OCI-LY3 (cell line): ENCODE measurements around the gene SH2D3C.

ENCODE experiments used
- H2AFZ ChIP-seq: fragments of 200-600, 300-600 bp; shearing (Covaris generic); 2 replicates; pipeline ENCODE4 v1.6.0; 2014; ENCODE audit warnings: antibody characterized with exemption, low read depth, low read length
- H3K27ac ChIP-seq: fragments of 200-600, 300-600 bp; sonication (generic); 2 replicates; pipeline ENCODE4 v1.5.1; 2014; ENCODE audit warnings: mild to moderate bottlenecking, low read length, moderate library complexity, mixed read lengths
- H3K27me3 ChIP-seq: fragments of 200-600, 300-600 bp; sonication (generic); 2 replicates; pipeline ENCODE4 v1.6.1; 2014; ENCODE audit warnings: low read depth, low read length, mixed read lengths
- H3K36me3 ChIP-seq: fragments of 200-600, 300-600 bp; sonication (generic); replicated peaks from 2 replicates; pipeline ENCODE3; 2014; ENCODE audit warnings: low read depth, low read length, mixed read lengths
- H3K4me1 ChIP-seq: fragments of 300-600, 200-600 bp; sonication (generic); 2 replicates; pipeline ENCODE4 v1.6.1; 2014; ENCODE audit warnings: low read length, mixed read lengths
- H3K4me2 ChIP-seq: fragments of 200-600, 300-600 bp; sonication (generic); 2 replicates; pipeline ENCODE4 v1.6.1; 2014; ENCODE audit warnings: low read length, mixed read lengths
- H3K4me3 ChIP-seq: fragments of 300-600, 200-600 bp; sonication (generic); 2 replicates; pipeline ENCODE4 v1.5.1; 2014; ENCODE audit warnings: antibody characterized with exemption, mild to moderate bottlenecking, low read length, moderate library complexity
- H3K79me2 ChIP-seq: fragments of 300-600, 200-600 bp; shearing (Covaris generic); 2 replicates; pipeline ENCODE4 v1.6.1; 2014; ENCODE audit warnings: mild to moderate bottlenecking, low read length, mixed read lengths
- H3K9ac ChIP-seq: fragments of 300-600, 200-600 bp; shearing (Covaris generic); 2 replicates; pipeline ENCODE4 v1.6.0; 2014; ENCODE audit warnings: mild to moderate bottlenecking, low read length, moderate library complexity
- H3K9me3 ChIP-seq: fragments of 200-600, 300-600 bp; shearing (Covaris generic); 2 replicates; pipeline ENCODE4 v1.6.1; 2014; ENCODE audit warnings: low read length, mixed read lengths; ENCODE audit not compliant: insufficient read depth
- H4K20me1 ChIP-seq: fragments of 200-600, 300-600 bp; sonication (generic); 2 replicates; pipeline ENCODE4 v1.6.1; 2016; ENCODE audit warnings: low read length, mixed read lengths; ENCODE audit not compliant: insufficient read depth
- EZH2phosphoT487 ChIP-seq: fragments of 200-600 bp; shearing (Covaris generic); IDR thresholded peaks from 2 replicates; pipeline ENCODE4 v1.6.1; 2018; ENCODE audit warnings: antibody characterized with exemption, mixed run types, low read depth
- TF ChIP-seq, protein P1 (sequence below): fragments of 200-600, 300-600 bp; sonication (generic); IDR thresholded peaks from 2 replicates; pipeline ENCODE4 v1.5.1; 2014; ENCODE audit warnings: antibody characterized with exemption, low read length, low read depth

The SH2D3C gene

DNA sequence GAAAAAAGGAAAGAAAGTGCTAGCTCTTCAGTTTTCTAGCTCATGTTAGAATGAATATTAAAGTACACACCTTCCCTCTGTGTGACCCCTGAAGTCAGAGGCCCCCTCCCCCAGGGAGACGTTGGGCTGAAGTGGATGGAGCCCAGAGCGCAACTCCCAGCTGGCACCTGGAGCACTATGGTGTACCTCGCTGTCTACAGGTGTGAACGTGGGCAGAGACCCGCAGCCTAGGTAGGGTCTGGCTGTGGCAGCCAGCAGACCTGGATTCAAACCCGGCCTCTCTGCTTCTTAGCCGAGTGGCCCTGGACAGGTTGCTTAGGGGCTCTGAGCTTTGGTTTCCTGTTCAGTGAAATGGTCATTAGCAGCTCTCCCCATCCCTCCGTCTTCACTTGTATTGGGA lies 49.7 kb downstream of the SH2D3C start:
- no peaks in the 10 kb centered on the region for H3K79me2 ChIP-seq
- H3K27ac ChIP-seq: no peak overlapping the region
- peaks cover 1% of the 10 kb centered on the region; the same call in 1 of the 2 replicates for H3K4me1 ChIP-seq
- no peaks in the 10 kb centered on the region for H3K9me3 ChIP-seq
- no peak overlapping the region for H3K4me2 ChIP-seq
- no peak overlapping the region for H2AFZ ChIP-seq
- no peak overlapping the region for H3K4me3 ChIP-seq
- no peak overlapping the region for H3K9ac ChIP-seq
- no peaks in the 10 kb centered on the region for H3K27me3 ChIP-seq
- no peak for TF ChIP-seq EZH2phosphoT487
- TF ChIP-seq, protein P1, sequence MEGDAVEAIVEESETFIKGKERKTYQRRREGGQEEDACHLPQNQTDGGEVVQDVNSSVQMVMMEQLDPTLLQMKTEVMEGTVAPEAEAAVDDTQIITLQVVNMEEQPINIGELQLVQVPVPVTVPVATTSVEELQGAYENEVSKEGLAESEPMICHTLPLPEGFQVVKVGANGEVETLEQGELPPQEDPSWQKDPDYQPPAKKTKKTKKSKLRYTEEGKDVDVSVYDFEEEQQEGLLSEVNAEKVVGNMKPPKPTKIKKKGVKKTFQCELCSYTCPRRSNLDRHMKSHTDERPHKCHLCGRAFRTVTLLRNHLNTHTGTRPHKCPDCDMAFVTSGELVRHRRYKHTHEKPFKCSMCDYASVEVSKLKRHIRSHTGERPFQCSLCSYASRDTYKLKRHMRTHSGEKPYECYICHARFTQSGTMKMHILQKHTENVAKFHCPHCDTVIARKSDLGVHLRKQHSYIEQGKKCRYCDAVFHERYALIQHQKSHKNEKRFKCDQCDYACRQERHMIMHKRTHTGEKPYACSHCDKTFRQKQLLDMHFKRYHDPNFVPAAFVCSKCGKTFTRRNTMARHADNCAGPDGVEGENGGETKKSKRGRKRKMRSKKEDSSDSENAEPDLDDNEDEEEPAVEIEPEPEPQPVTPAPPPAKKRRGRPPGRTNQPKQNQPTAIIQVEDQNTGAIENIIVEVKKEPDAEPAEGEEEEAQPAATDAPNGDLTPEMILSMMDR: no peak
- H4K20me1 ChIP-seq: no peaks in the 10 kb centered on the region
- no peaks in the 10 kb centered on the region for H3K36me3 ChIP-seq

DNA sequence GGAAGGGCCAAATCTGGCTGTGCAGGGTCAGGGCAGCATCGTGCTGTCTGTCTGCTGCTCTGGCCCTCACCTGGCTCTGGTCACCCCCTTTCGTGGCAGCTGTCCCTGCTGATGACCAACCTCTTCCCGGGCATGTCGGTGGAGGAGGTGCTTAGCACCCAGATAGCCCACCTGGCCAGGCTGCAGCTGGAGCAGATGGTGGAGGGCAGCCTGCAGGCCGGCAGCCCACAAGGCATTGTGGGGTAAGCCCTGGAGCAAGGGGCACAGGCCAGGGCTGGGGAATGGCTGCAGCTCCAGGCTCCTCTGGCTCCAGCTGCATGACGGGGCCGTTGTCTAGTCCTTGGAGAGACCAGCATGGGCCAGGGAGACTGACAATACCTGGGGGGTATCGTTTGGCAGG lies 51.6 kb downstream of the SH2D3C start:
- no peak overlapping the region for H3K4me3 ChIP-seq
- no peak overlapping the region for H2AFZ ChIP-seq
- H3K36me3 ChIP-seq: no peaks in the 10 kb centered on the region
- H3K27ac ChIP-seq: no peak overlapping the region
- H3K27me3 ChIP-seq: peaks cover 4% of the 10 kb centered on the region
- H3K9ac ChIP-seq: no peak overlapping the region
- no peak for TF ChIP-seq EZH2phosphoT487
- TF ChIP-seq, protein P1: no peak
- no peaks in the 10 kb centered on the region for H3K9me3 ChIP-seq
- H3K4me2 ChIP-seq: no peak overlapping the region
- H3K79me2 ChIP-seq: no peaks in the 10 kb centered on the region
- H3K4me1 ChIP-seq: no peaks in the 10 kb centered on the region
- H4K20me1 ChIP-seq: no peaks in the 10 kb centered on the region

DNA sequence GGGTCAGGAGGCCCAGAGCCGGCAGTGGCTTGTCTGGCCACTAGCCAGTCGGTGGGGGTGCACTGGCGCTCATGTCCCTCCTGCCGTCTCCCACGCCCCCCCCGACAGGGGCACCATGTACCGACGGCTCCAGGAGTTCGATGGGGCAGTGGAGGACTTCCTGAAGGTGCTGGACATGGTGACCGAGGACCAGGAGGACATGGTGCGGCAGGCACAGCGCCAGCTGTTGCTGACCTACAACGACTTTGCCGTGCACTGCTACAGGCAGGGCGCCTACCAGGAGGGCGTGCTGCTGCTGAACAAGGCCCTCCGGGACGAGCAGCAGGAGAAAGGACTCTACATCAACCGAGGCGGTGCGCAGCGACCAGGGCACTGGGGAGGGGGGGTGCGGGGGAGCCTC lies 54.5 kb downstream of the SH2D3C start:
- H3K9ac ChIP-seq: no peak overlapping the region
- no peaks in the 10 kb centered on the region for H3K4me1 ChIP-seq
- H3K4me3 ChIP-seq: no peak overlapping the region
- peaks cover 4% of the 10 kb centered on the region for H3K27me3 ChIP-seq
- no peaks in the 10 kb centered on the region for H3K9me3 ChIP-seq
- no peaks in the 10 kb centered on the region for H3K79me2 ChIP-seq
- no peak for TF ChIP-seq EZH2phosphoT487
- TF ChIP-seq, protein P1: no peak
- H3K4me2 ChIP-seq: no peak overlapping the region
- H3K27ac ChIP-seq: no peak overlapping the region
- no peaks in the 10 kb centered on the region for H3K36me3 ChIP-seq
- no peak overlapping the region for H2AFZ ChIP-seq
- H4K20me1 ChIP-seq: no peaks in the 10 kb centered on the region

DNA sequence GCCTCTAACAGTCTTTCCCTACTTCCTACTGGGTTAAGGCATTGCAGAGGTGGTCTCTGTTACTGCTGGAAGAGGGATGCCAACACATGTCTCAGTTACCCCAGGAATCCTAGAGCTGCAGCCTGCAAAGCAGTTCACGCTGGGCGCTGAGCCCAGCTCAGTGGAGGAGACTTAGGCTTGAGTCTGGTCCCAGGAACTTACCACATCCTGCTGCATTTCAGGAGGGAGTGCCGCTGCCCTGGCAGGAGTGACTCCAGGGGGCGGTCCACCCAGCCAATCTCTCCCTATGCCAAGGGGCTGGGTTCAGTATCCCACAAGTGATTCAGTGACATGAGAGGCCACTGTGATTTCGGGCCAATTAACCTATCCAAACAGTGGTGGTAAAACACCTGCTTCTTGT lies 55.0 kb downstream of the SH2D3C start:
- Histone ChIP-seq H3K36me3 (no peaks in the 10 kb centered on the region), H4K20me1 (no peaks in the 10 kb centered on the region), H3K27me3 (peaks cover 4% of the 10 kb centered on the region), H3K9me3 (no peaks in the 10 kb centered on the region), H2AFZ (no peak overlapping the region), H3K4me2 (no peak overlapping the region), H3K79me2 (no peaks in the 10 kb centered on the region), H3K4me1 (no peaks in the 10 kb centered on the region), H3K4me3 (no peak overlapping the region), H3K9ac (no peak overlapping the region), H3K27ac (no peak overlapping the region)
- no peak for TF ChIP-seq EZH2phosphoT487
- TF ChIP-seq, protein P1: no peak
